Measurements from ENCODE around the gene PROX1. TPM values are rescaled to one million over a fixed set of nuclear protein-coding genes. Genes with fewer than 3 reads are reported as not detected.
A peak's percentile ranks its signal among the peaks of the same experiment; 100 is the strongest.

PROX1 gene
- polyA plus RNA-seq, 1 donor (not counting 4 experiments of a cell fraction or from before 2014, with no cell fraction given), result 0.20 TPM

- no peaks in the 10 kb centered on the region for H3K9me1 ChIP-seq (ENCODE audit: control insufficient read depth, extremely low read depth, insufficient read depth, low read length)
- H3K9ac ChIP-seq (ENCODE audit: control insufficient read depth, extremely low read depth, insufficient read depth, low read length), result no peak overlapping the region
- H3K4me3 ChIP-seq (ENCODE audit: control insufficient read depth in 2 of 3, extremely low read depth in 1 of 3, insufficient read depth in 2 of 3, low read depth in 1 of 3, low read length in 3 of 3), result no peak overlapping the region
- H3K36me3 ChIP-seq (ENCODE audit: control insufficient read depth in 2 of 2, extremely low read depth in 1 of 2, insufficient read depth in 2 of 2, low read length in 2 of 2), result no peaks in the 10 kb centered on the region
- H3K9me3 ChIP-seq (ENCODE audit: control insufficient read depth, low read depth, low read length), result no peaks in the 10 kb centered on the region
- no peak for DNase-seq (ENCODE audit: low read depth, low spot score)
- dilution Hi-C loops (cut with MboI; ENCODE audit: extremely low pct_ligation_motif_present, low sequenced_read_pairs), result no loop called here
- no peak for TF ChIP-seq CTCF (optimal IDR thresholded peaks at IDR 0.05 in 1 of 3, IDR thresholded peaks at IDR 0.05 in 1 of 3, conservative IDR thresholded peaks at IDR 0.05 in 1 of 3; ENCODE audit: extremely low read depth in 1 of 3, insufficient read depth in 2 of 3, low read length in 3 of 3)
- TF ChIP-seq EZH2 (IDR thresholded peaks at IDR 0.05; ENCODE audit: low read length), result no peak
- H2AFZ ChIP-seq (ENCODE audit: control insufficient read depth, low read length), result no peak overlapping the region
- H3K79me2 ChIP-seq (ENCODE audit: control insufficient read depth, insufficient read depth, low read length), result no peaks in the 10 kb centered on the region
- no peak overlapping the region for H3K27ac ChIP-seq (ENCODE audit: control insufficient read depth, insufficient read depth, low read length)
- no peaks in the 10 kb centered on the region for H4K20me1 ChIP-seq (ENCODE audit: control insufficient read depth, extremely low read depth, insufficient read depth, low read length)
- H3K4me2 ChIP-seq (ENCODE audit: control insufficient read depth, extremely low read depth, insufficient read depth, low read depth, low read length), result no peak overlapping the region
- no peaks in the 10 kb centered on the region for H3K27me3 ChIP-seq (ENCODE audit: control insufficient read depth, extremely low read depth, insufficient read depth, low read length)
- FAIRE-seq, result peak; percentile 34
- no peaks in the 10 kb centered on the region for H3K4me1 ChIP-seq (ENCODE audit: control insufficient read depth, extremely low read depth, insufficient read depth, low read length)
Measured at GRCh38 chr1:214002472-214002871, 14.7 kb downstream of the PROX1 start.

GRCh38 chr1:214003233-214003632, 15.5 kb downstream of the PROX1 start:
- Histone ChIP-seq H3K4me3 (ENCODE audit: control insufficient read depth in 2 of 3, extremely low read depth in 1 of 3, insufficient read depth in 2 of 3, low read depth in 1 of 3, low read length in 3 of 3) (no peak overlapping the region), H4K20me1 (ENCODE audit: control insufficient read depth, extremely low read depth, insufficient read depth, low read length) (no peaks in the 10 kb centered on the region), H3K4me1 (ENCODE audit: control insufficient read depth, extremely low read depth, insufficient read depth, low read length) (no peaks in the 10 kb centered on the region), H3K27ac (ENCODE audit: control insufficient read depth, insufficient read depth, low read length) (no peak overlapping the region), H3K9me3 (ENCODE audit: control insufficient read depth, low read depth, low read length) (no peaks in the 10 kb centered on the region), H3K4me2 (ENCODE audit: control insufficient read depth, extremely low read depth, insufficient read depth, low read depth, low read length) (no peak overlapping the region), H3K79me2 (ENCODE audit: control insufficient read depth, insufficient read depth, low read length) (no peaks in the 10 kb centered on the region), H3K36me3 (ENCODE audit: control insufficient read depth in 2 of 2, extremely low read depth in 1 of 2, insufficient read depth in 2 of 2, low read length in 2 of 2) (no peaks in the 10 kb centered on the region), H3K9ac (ENCODE audit: control insufficient read depth, extremely low read depth, insufficient read depth, low read length) (no peak overlapping the region), H3K27me3 (ENCODE audit: control insufficient read depth, extremely low read depth, insufficient read depth, low read length) (no peaks in the 10 kb centered on the region), H3K9me1 (ENCODE audit: control insufficient read depth, extremely low read depth, insufficient read depth, low read length) (no peaks in the 10 kb centered on the region), H2AFZ (ENCODE audit: control insufficient read depth, low read length) (no peak overlapping the region)
- dilution Hi-C loops (cut with MboI; ENCODE audit: extremely low pct_ligation_motif_present, low sequenced_read_pairs), result no loop called here
- TF ChIP-seq CTCF (optimal IDR thresholded peaks at IDR 0.05 in 1 of 3, IDR thresholded peaks at IDR 0.05 in 1 of 3, conservative IDR thresholded peaks at IDR 0.05 in 1 of 3; ENCODE audit: extremely low read depth in 1 of 3, insufficient read depth in 2 of 3, low read length in 3 of 3) (no peak), EZH2 (IDR thresholded peaks at IDR 0.05; ENCODE audit: low read length) (no peak)
- no peak for FAIRE-seq
- no peak for DNase-seq (ENCODE audit: low read depth, low spot score)

All from keratinocyte (primary cell).